Esophagus muscularis mucosa (tissue), 3 donors: ENCODE measurements around the gene KRTAP4-3.

Source experiments
- POLR2A ChIP-seq: fragments of 450-650 bp; IDR thresholded peaks from one replicate; pipeline ENCODE4 v1.6.1; 2017; ENCODE audit warnings: antibody characterized with exemption, moderate library complexity, mild to moderate bottlenecking, low read depth
- POLR2AphosphoS5 ChIP-seq, 2 donors: sonication (generic); formaldehyde crosslinking; IDR thresholded peaks; one replicate each; pipeline ENCODE4 v1.6.1; 2017; ENCODE audit warnings: antibody characterized with exemption in 2 of 2
- TF ChIP-seq, protein P1 (sequence below), 3 experiments: fragments of 200-600 bp in 2 of 3; fragments of 450-650 bp in 1 of 3; sonication (generic) in 2 of 3; IDR thresholded peaks; one replicate each; pipeline ENCODE4 v1.5.1; 2017 to 2019; ENCODE audit warnings: antibody characterized with exemption in 3 of 3, mild to moderate bottlenecking in 2 of 3, moderate library complexity in 1 of 3

DNA sequence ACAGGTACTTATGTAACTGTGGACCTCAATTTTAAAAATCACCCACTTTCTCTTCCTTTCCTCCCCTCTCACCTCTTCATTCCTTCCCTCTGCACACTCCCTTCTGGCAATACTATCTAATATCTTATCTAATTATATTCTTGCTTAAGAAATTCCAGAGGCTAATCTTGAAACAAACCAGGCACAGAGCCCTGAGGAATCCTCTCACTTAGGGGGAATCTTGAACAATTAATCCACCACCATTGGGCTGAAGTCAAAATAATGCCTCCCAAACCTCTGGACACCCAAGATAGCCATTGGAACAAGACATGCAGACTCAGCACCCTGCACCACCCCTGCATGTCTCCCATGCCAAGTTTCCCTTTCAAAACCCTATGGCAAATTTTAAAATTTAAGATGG, 26.7 kb downstream of the KRTAP4-3 start:
- TF ChIP-seq, protein P1, sequence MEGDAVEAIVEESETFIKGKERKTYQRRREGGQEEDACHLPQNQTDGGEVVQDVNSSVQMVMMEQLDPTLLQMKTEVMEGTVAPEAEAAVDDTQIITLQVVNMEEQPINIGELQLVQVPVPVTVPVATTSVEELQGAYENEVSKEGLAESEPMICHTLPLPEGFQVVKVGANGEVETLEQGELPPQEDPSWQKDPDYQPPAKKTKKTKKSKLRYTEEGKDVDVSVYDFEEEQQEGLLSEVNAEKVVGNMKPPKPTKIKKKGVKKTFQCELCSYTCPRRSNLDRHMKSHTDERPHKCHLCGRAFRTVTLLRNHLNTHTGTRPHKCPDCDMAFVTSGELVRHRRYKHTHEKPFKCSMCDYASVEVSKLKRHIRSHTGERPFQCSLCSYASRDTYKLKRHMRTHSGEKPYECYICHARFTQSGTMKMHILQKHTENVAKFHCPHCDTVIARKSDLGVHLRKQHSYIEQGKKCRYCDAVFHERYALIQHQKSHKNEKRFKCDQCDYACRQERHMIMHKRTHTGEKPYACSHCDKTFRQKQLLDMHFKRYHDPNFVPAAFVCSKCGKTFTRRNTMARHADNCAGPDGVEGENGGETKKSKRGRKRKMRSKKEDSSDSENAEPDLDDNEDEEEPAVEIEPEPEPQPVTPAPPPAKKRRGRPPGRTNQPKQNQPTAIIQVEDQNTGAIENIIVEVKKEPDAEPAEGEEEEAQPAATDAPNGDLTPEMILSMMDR (IDR thresholded peaks at IDR 0.05) = no peak
- no peak for TF ChIP-seq POLR2A
- no peak for TF ChIP-seq POLR2AphosphoS5 (IDR thresholded peaks at IDR 0.05)
